Bladder microvascular endothelial cell (primary cell): ENCODE results near the gene ZDBF2. TPM values are rescaled to one million over a fixed set of nuclear protein-coding genes. Genes with fewer than 3 reads are reported as not detected.

Source experiments
- total RNA-seq: library from RNA; depleted of rRNA; stranded (reverse); fragments of >200 nt; gene quantifications from 2 replicates; pipeline ENCODE4 v1.2.3, GENCODE V29; 2014

ZDBF2 gene
- 5.8 and 20.3 TPM in 2 replicates for total RNA-seq

GRCh38 chr2:206274434-206275311, at the start of gene ZDBF2:
Gene ZDBF2, plus strand, starts transcription at chr2:206274663. Its CDS starts 7,187 bp downstream, at chr2:206281850.

Other genes starting within 250 kb of the ZDBF2 start
- gene INO80D, start 188.5 kb upstream of the ZDBF2 start, total RNA-seq: 5.2 and 13.6 TPM in 2 replicates
- 84.5 and 146 TPM in 2 replicates for gene NDUFS1, start 115.2 kb upstream of the ZDBF2 start, total RNA-seq
- 480 and 604 TPM in 2 replicates for gene EEF1B2, start 114.8 kb upstream of the ZDBF2 start, total RNA-seq
- gene ADAM23, start 168.9 kb downstream of the ZDBF2 start, total RNA-seq: 1.1 and 3.2 TPM in 2 replicates